ENCODE data around the gene RAE1. TPM values are rescaled to one million over a fixed set of nuclear protein-coding genes. Genes with fewer than 3 reads are reported as not detected.

RAE1 gene
- total and polyA plus RNA-seq, 3 donors from 2014 or later, result 111 to 292 (median 157) TPM

DNA sequence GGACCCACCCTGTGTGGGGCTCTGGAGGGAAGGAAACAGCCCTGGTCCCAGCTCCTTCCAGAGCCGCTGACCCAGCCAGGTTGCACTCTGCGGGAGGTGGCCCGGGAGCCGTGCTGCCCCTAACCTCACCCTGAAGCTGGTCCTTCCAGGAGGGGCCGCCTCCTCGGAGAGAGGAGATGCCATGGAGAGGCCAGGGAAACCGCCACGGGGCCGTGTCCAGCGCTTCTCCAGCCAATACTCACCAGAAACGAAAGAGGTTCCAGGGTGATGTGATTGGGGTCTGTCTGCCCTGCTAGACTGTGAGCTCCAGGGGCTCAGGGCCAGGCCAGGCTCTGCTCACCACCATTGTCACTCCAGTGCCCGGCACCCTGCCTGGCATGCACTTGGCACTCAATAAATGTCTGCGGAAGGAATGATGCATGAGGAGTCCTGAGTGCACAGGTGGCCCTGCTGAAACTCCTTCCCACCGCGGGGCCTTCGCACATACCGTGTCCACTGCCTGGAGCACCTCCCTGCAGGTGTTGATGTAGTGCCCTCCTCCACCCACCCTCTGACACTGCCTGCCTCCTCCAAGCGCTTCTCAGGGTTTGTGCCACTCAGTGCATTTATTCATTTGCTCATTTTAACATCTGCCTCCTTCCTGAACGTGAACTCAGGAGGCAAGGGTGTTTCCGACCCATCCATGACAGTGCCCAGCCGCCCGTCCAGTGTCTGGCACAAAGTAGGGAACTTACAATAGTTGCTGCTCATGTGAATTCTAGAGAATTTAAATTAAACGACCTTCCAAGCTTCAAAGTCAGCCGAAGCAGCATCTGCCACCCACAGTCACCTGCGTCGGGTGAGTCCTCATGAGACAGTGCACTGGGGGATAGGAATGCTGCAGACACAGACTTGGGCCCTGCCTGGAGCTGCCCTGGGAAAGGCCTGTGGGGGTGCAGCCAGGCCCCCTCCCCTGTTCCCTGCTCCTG, 70.5 kb downstream of the RAE1 start:
- no peak overlapping the region for H3K4me3 ChIP-seq

DNA sequence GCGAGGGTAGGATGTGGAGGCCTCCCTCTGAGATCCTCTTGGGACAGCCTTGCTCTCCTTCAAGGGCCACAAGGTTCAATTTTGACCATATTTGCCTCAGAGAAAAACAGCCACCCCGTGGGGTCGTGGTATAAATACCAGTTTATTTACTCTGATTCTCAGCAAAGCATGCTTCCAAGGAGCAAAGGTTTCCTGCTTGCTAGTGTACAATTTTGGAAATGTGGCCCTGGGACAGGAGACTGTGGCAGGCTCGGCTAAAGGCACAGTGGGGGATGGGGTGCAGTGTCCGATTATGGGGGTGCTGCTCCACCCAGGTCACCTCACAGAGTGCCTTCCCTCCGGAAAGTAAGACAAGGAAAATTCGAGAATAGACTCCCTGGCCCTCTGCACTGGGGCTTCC, 71.2 kb downstream of the RAE1 start:
- Histone ChIP-seq H3K27me3 (no peaks in the 10 kb centered on the region), H3K4me1 (peaks cover 5% of the 10 kb centered on the region), H3K27ac (no peak overlapping the region), H3K4me3 (no peak overlapping the region), H3K36me3 (ENCODE audit: low read depth, missing control alignments) (no peaks in the 10 kb centered on the region), H3K9me3 (no peaks in the 10 kb centered on the region)
- intact Hi-C loops (cut with DNase I; ENCODE audit: low total_unique reads), result no loop called here
- 82 to 83% methylated on average over 3 to 7 of the region's 7 CpGs for WGBS, 2 donors
- DNase-seq, result no peak
- TF ChIP-seq, protein P1, sequence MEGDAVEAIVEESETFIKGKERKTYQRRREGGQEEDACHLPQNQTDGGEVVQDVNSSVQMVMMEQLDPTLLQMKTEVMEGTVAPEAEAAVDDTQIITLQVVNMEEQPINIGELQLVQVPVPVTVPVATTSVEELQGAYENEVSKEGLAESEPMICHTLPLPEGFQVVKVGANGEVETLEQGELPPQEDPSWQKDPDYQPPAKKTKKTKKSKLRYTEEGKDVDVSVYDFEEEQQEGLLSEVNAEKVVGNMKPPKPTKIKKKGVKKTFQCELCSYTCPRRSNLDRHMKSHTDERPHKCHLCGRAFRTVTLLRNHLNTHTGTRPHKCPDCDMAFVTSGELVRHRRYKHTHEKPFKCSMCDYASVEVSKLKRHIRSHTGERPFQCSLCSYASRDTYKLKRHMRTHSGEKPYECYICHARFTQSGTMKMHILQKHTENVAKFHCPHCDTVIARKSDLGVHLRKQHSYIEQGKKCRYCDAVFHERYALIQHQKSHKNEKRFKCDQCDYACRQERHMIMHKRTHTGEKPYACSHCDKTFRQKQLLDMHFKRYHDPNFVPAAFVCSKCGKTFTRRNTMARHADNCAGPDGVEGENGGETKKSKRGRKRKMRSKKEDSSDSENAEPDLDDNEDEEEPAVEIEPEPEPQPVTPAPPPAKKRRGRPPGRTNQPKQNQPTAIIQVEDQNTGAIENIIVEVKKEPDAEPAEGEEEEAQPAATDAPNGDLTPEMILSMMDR (IDR thresholded peaks at IDR 0.05), result no peak
- no peak for TF ChIP-seq POLR2A (IDR thresholded peaks at IDR 0.05)

More for the DNA sequence above, 70.5 kb downstream of the RAE1 start:
- 83 to 91% methylated on average over 16 to 26 of the region's 26 CpGs for WGBS, 2 donors
- Histone ChIP-seq H3K4me1 (peaks cover 6% of the 10 kb centered on the region), H3K9me3 (no peaks in the 10 kb centered on the region), H3K27ac (no peak overlapping the region), H3K36me3 (ENCODE audit: low read depth, missing control alignments) (no peaks in the 10 kb centered on the region), H3K27me3 (no peaks in the 10 kb centered on the region)
- DNase-seq, result no peak
- no peak for TF ChIP-seq POLR2A (IDR thresholded peaks at IDR 0.05)
- TF ChIP-seq, protein P1 (IDR thresholded peaks at IDR 0.05), result no peak
- intact Hi-C loops (cut with DNase I; ENCODE audit: low total_unique reads), result no loop called here

DNA sequence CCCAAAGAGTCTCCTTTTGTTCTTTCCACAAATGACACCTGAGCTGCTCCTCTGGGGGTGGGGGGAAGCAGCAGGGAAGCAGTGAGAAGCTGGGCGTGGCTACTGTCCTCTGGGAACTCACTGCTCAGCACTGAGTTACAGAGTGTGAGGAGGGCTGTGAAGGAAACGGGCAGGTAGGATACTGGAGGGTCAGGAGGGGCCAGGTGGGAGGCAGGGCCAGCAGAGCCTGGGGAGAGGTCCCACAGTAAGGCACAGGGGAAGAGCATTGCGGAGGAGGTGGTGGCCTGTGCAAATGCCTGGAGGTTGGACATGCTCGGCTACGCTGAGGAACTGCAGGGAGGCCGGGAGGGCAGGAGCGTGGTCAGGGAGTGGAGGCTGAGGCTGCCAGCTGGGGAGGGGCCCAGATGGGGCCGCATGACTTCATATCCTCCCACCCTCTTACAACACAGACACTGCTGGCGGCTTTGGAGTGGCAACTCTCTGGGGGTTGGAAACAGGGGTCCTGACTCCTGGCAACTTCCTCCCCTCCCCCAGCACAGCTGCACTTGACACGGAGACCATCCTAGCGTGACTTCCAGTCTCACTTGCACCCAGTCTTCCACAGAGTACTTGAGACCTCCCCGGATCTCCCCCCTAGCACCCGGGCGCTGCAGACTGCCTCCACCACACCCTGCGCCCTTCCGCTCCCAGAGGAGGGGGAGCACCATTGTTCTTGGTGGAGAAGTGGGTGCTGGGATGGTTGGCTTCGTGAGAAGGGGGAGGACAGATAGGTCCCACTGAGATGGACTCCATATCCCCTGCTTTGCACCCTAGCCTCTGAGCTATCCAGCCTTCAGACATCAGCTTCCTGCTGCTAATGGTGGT, 74.3 kb downstream of the RAE1 start:
- TF ChIP-seq POLR2A (IDR thresholded peaks at IDR 0.05), result no peak
- TF ChIP-seq, protein P1 (IDR thresholded peaks at IDR 0.05), result no peak
- DNase-seq, result no peak
- intact Hi-C loops (cut with DNase I; ENCODE audit: low total_unique reads), result no loop called here

DNA sequence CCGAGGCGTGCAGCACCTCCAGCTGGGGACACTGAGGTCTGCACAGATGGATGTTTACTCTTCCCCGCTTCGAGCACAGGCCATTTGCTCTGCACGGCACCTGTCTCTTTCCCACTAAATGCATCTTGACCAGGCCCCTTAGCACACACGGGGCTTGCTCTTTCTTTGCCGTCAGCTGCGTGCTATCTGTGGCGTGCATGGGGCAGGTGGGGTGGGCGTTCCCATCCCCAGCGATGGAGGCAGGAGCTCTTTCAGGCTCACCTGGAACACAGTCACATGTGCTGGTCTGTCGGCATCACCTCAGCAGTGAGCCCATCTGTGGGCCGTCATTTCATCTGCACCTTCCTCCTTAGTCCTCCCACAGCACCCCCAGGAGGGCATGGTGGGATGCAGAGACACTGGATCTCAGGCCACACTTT, 75.2 kb downstream of the RAE1 start:
- no peak overlapping the region for H3K27ac ChIP-seq
- 81 to 88% methylated on average over 13 of the region's 13 CpGs for WGBS, 2 donors

More for the DNA sequence above, 74.3 kb downstream of the RAE1 start:
- H3K36me3 ChIP-seq (ENCODE audit: low read depth, missing control alignments), result no peaks in the 10 kb centered on the region
- no peaks in the 10 kb centered on the region for H3K9me3 ChIP-seq
- no peaks in the 10 kb centered on the region for H3K27me3 ChIP-seq
- H3K27ac ChIP-seq, result no peak overlapping the region
- peaks cover 13% of the 10 kb centered on the region for H3K4me1 ChIP-seq
- H3K4me3 ChIP-seq, result no peak overlapping the region
- 69 to 70% methylated on average over 16 to 17 of the region's 17 CpGs for WGBS, 2 donors

More for the DNA sequence above, 75.2 kb downstream of the RAE1 start:
- no peak for TF ChIP-seq POLR2A (IDR thresholded peaks at IDR 0.05)
- TF ChIP-seq, protein P1 (IDR thresholded peaks at IDR 0.05), result no peak
- intact Hi-C loops (cut with DNase I; ENCODE audit: low total_unique reads), result no loop called here
- no peak for DNase-seq
- H3K9me3 ChIP-seq, result no peaks in the 10 kb centered on the region
- H3K4me3 ChIP-seq, result no peak overlapping the region
- H3K4me1 ChIP-seq, result peaks cover 13% of the 10 kb centered on the region
- H3K36me3 ChIP-seq (ENCODE audit: low read depth, missing control alignments), result no peaks in the 10 kb centered on the region
- H3K27me3 ChIP-seq, result no peaks in the 10 kb centered on the region

Measured in testis (tissue), 3 donors.